GM12873 (cell line): ENCODE data around the gene HSF2BP.

Source experiments
- CTCF ChIP-seq: IDR thresholded peaks from 2 replicates; pipeline ENCODE4 v1.5.1; 2012; ENCODE audit warnings: low read depth, mild to moderate bottlenecking, moderate library complexity, low read length, control low read depth; ENCODE audit not compliant: insufficient read depth; ENCODE audit errors: missing control alignments

The HSF2BP gene

GRCh38 chr21:43622796-43623195 lies 36.5 kb downstream of the HSF2BP start:
- no peak for TF ChIP-seq CTCF

GRCh38 chr21:43619856-43620255 lies 39.4 kb downstream of the HSF2BP start:
- no peak for TF ChIP-seq CTCF

- no peak for TF ChIP-seq CTCF
These were observed 39.9 kb downstream of the HSF2BP start for GRCh38 chr21:43619344-43619743.

DNA sequence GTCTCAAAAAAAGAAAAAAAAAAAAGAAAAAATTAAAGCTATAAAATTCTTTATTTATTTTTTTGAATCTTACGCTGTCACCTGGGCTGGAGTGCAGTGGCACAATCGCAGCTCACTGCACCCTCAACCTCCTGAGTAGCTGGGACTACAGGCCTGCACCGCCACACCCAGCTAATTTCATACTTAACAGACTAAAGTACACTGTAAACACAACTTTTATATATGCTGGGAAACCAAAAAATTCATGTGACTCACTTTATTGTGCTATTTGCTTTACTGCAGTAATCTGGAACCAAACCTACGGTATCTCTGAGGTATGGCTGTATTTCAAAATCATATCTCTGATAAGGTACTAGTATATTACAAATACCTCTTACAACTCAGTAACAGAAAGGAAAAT lies 40.3 kb downstream of the HSF2BP start:
- no peak for TF ChIP-seq CTCF

GRCh38 chr21:43614839-43615238 lies 44.4 kb downstream of the HSF2BP start:
- TF ChIP-seq CTCF: no peak

DNA sequence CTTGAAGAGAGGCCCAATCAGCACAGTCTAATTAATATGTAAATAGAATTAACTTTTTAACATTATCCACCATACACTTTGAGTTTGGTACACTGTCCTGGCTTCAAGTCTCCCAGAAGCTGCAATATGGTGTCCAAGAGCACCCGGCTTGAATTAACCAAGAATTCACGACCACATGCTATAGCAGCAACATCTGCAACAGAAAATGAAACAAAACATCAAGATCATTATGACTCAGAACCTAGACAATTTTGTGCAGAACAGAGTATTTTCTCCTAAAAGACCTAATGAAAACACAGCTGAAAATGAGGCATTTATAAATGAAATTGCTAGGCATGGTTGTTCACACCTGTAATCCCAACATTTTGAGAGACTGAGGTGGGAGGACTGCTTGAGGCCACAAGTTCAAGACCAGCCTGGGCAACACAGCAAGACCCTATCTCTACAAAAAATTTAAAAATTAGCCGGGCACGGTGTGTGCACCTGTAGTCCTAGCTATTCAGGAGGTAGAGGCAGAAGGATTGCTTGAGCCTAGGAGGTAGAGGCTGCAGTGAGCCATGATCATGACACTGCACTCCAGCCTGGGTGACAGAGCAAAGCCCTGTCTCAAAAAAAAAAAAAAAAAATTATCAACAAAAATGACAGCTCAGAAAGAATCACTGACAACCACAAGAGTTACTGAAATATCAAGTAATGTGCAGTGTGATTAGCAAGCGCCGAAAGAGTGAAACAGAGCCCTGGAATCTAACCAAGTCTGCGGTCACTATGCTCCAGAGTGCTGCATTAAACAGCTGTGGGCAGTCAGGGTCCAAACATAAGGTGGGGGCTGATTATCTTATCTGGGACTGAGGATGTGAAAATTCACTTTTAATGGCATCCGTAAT lies 45.3 kb downstream of the HSF2BP start:
- TF ChIP-seq CTCF: no peak

GRCh38 chr21:43611598-43612369 lies 47.5 kb downstream of the HSF2BP start:
- peak; percentile 88 for TF ChIP-seq CTCF
